Loucy (cell line): Measurements from ENCODE around the gene DCLK3.

Experiments used
- H2AFZ ChIP-seq: fragments of 200-600 bp; sonication (generic); 2 replicates; pipeline ENCODE4 v1.6.0; 2016; ENCODE audit warnings: antibody characterized with exemption, mild to moderate bottlenecking, low read length, moderate library complexity
- H3F3A ChIP-seq: fragments of 200-600 bp; 2 replicates; pipeline ENCODE4 v1.6.0; 2016; ENCODE audit warnings: antibody characterized with exemption, low read depth, mild to moderate bottlenecking
- H3K27me3 ChIP-seq: fragments of 200-600 bp; sonication (generic); 2 replicates; pipeline ENCODE4 v1.6.1; 2014; ENCODE audit warnings: low read length, mild to moderate bottlenecking; ENCODE audit not compliant: insufficient read depth, poor library complexity, severe bottlenecking
- H3K36me3 ChIP-seq: fragments of 200-600 bp; sonication (generic); 2 replicates; pipeline ENCODE4 v1.6.1; 2016; ENCODE audit warnings: low read length; ENCODE audit not compliant: insufficient read depth
- H3K4me1 ChIP-seq: fragments of 200-600 bp; sonication (generic); 2 replicates; pipeline ENCODE4 v1.5.1; 2014; ENCODE audit warnings: low read length, mild to moderate bottlenecking; ENCODE audit not compliant: insufficient read depth, poor library complexity, severe bottlenecking
- H3K4me2 ChIP-seq: fragments of 200-600 bp; sonication (generic); 2 replicates; pipeline ENCODE4 v1.6.0; 2014; ENCODE audit warnings: antibody characterized with exemption, low read length, low read depth, mild to moderate bottlenecking; ENCODE audit not compliant: poor library complexity, severe bottlenecking
- H3K4me3 ChIP-seq: fragments of 200-600 bp; sonication (generic); 2 replicates; pipeline ENCODE4 v1.5.1; 2014; ENCODE audit warnings: low read length, mild to moderate bottlenecking, mixed read lengths; ENCODE audit not compliant: poor library complexity, severe bottlenecking
- H3K79me2 ChIP-seq: fragments of 200-600 bp; sonication (generic); 2 replicates; pipeline ENCODE4 v1.6.1; 2014; ENCODE audit warnings: low read length; ENCODE audit not compliant: insufficient read depth
- H3K9ac ChIP-seq: fragments of 200-600 bp; sonication (generic); 2 replicates; pipeline ENCODE4 v1.6.0; 2014; ENCODE audit warnings: mild to moderate bottlenecking, low read depth, low read length, moderate library complexity; ENCODE audit not compliant: poor library complexity, severe bottlenecking
- H3K9me2 ChIP-seq: fragments of 200-600 bp; sonication (generic); replicated peaks from 2 replicates; pipeline ENCODE4 v1.6.1; 2016; ENCODE audit warnings: low read depth, low read length, mixed read lengths
- H3K9me3 ChIP-seq: fragments of 200-600 bp; sonication (generic); 2 replicates; pipeline ENCODE4 v1.6.1; 2014; ENCODE audit warnings: mild to moderate bottlenecking, antibody characterized with exemption, low read length, low read depth; ENCODE audit not compliant: insufficient read depth
- H4K20me1 ChIP-seq: fragments of 200-600 bp; sonication (generic); 2 replicates; pipeline ENCODE4 v1.6.0; 2014; ENCODE audit warnings: antibody characterized with exemption, low read length, mild to moderate bottlenecking; ENCODE audit not compliant: insufficient read depth, poor library complexity, severe bottlenecking
- CTCF ChIP-seq: fragments of 200-600 bp; sonication (generic); conservative IDR thresholded peaks from 2 replicates; pipeline ENCODE4 v1.5.1; 2014; ENCODE audit warnings: mild to moderate bottlenecking, antibody characterized with exemption, low read length
- EZH2phosphoT487 ChIP-seq: fragments of 200-600 bp; IDR thresholded peaks from 2 replicates; pipeline ENCODE4 v1.6.1; 2018; ENCODE audit warnings: antibody characterized with exemption, mild to moderate bottlenecking, moderate library complexity, borderline replicate concordance

The DCLK3 gene

GRCh38 chr3:36693670-36694069, 70.7 kb downstream of the DCLK3 start:
- H2AFZ ChIP-seq, result no peak overlapping the region
- H3K4me3 ChIP-seq, result no peak overlapping the region
- H3K9ac ChIP-seq, result no peak overlapping the region
- no peaks in the 10 kb centered on the region for H4K20me1 ChIP-seq
- no peaks in the 10 kb centered on the region for H3K9me3 ChIP-seq
- H3K9me2 ChIP-seq, result no peaks in the 10 kb centered on the region
- no peaks in the 10 kb centered on the region for H3K79me2 ChIP-seq
- TF ChIP-seq EZH2phosphoT487 (no peak), CTCF (no peak)
- H3K36me3 ChIP-seq, result no peaks in the 10 kb centered on the region
- H3K27me3 ChIP-seq, result no peaks in the 10 kb centered on the region
- H3F3A ChIP-seq, result no peaks in the 10 kb centered on the region
- H3K4me2 ChIP-seq, result no peak overlapping the region
- no peaks in the 10 kb centered on the region for H3K4me1 ChIP-seq

GRCh38 chr3:36689560-36689959, 74.8 kb downstream of the DCLK3 start:
- TF ChIP-seq CTCF (no peak), EZH2phosphoT487 (no peak)
- no peaks in the 10 kb centered on the region for H3K9me3 ChIP-seq
- H2AFZ ChIP-seq, result no peak overlapping the region
- no peak overlapping the region for H3K4me2 ChIP-seq
- H4K20me1 ChIP-seq, result no peaks in the 10 kb centered on the region
- H3K9ac ChIP-seq, result no peak overlapping the region
- no peaks in the 10 kb centered on the region for H3K4me1 ChIP-seq
- no peaks in the 10 kb centered on the region for H3K79me2 ChIP-seq
- no peak overlapping the region for H3K4me3 ChIP-seq
- no peaks in the 10 kb centered on the region for H3K36me3 ChIP-seq
- H3K27me3 ChIP-seq, result no peaks in the 10 kb centered on the region
- H3F3A ChIP-seq, result no peaks in the 10 kb centered on the region
- no peaks in the 10 kb centered on the region for H3K9me2 ChIP-seq

GRCh38 chr3:36688815-36689214, 75.5 kb downstream of the DCLK3 start:
- Histone ChIP-seq H3K9me3 (no peaks in the 10 kb centered on the region), H3K36me3 (no peaks in the 10 kb centered on the region), H3K9me2 (no peaks in the 10 kb centered on the region), H3K4me3 (no peak overlapping the region), H3F3A (no peaks in the 10 kb centered on the region), H3K4me2 (no peak overlapping the region), H3K9ac (no peak overlapping the region), H3K4me1 (no peaks in the 10 kb centered on the region), H3K79me2 (no peaks in the 10 kb centered on the region), H2AFZ (no peak overlapping the region), H3K27me3 (no peaks in the 10 kb centered on the region), H4K20me1 (no peaks in the 10 kb centered on the region)
- TF ChIP-seq EZH2phosphoT487 (no peak), CTCF (no peak)
